GM19193 (cell line): ENCODE data around the gene RPS6KB1.

Source experiments
- POLR2A ChIP-seq: IDR thresholded peaks from 4 replicates; pipeline ENCODE4 v1.6.1; 2011; ENCODE audit not compliant: insufficient read depth, insufficient read length; ENCODE audit errors: extremely low read depth

RPS6KB1 gene

GRCh38 chr17:59859444-59860025 lies 33.4 kb upstream of the RPS6KB1 start:
- TF ChIP-seq POLR2A, result no peak

GRCh38 chr17:59863616-59864015 lies 29.3 kb upstream of the RPS6KB1 start:
- no peak for TF ChIP-seq POLR2A

- no peak for TF ChIP-seq POLR2A
Measured at GRCh38 chr17:59869941-59870218, 23.0 kb upstream of the RPS6KB1 start.

GRCh38 chr17:59870482-59870881 lies 22.4 kb upstream of the RPS6KB1 start:
- no peak for TF ChIP-seq POLR2A

DNA sequence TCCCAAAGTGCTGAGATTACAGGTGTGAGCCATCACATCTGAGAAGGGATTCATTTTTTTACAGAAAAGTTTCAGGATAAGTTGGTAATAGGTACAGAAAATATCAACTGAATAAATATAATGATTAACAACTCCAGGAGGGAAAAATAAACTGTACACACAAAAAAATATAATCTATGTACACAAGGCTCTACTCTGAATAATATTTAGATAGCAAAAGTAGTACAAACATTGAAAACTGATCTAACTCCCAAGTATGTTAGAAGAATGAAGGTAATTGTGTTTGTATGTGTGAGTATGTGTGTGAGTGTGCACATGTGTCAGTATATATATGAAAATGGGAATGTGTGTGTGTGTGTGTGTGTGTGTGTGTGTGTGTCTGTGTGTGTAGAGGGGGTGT lies 20.6 kb upstream of the RPS6KB1 start:
- no peak for TF ChIP-seq POLR2A

DNA sequence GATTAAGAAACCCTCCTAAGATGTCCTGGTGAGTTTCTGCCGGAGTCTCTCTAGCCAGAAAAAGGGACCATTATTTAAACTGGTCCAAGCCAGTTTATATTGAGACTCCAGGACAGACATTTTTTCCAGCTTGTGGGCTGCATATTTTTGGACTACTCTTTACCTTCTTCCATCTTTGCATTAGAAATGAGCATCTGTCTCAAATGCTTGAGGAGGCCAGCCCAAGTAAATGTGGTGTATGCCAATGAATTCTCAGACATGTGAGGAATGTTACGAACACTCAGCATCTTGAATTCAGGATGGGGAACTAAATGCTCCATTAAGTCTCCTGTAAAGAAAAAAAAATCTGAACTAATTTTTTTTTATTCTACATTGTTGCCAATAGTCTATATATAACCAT lies 18.5 kb upstream of the RPS6KB1 start:
- no peak for TF ChIP-seq POLR2A

DNA sequence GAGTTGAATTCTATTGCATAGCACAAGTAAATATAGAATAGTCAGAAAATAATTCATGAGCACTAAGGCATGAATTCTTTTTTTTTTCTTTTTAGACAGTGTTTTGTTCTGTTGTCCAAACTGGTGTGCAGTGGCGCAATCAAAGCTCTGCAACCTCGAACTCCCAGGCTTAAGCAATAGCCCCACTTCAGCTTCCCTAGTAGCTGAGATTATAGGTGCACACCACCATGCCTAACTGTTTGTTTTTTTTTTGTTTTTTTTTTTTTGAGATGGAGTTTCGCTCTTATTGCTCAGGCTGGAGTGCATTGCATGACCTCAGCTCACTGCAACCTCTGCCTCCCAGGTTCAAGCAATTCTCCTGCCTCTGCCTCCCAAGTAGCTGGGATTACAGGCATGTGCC lies 16.8 kb upstream of the RPS6KB1 start:
- TF ChIP-seq POLR2A, result no peak

GRCh38 chr17:59877965-59878364 lies 15.0 kb upstream of the RPS6KB1 start:
- TF ChIP-seq POLR2A, result no peak

DNA sequence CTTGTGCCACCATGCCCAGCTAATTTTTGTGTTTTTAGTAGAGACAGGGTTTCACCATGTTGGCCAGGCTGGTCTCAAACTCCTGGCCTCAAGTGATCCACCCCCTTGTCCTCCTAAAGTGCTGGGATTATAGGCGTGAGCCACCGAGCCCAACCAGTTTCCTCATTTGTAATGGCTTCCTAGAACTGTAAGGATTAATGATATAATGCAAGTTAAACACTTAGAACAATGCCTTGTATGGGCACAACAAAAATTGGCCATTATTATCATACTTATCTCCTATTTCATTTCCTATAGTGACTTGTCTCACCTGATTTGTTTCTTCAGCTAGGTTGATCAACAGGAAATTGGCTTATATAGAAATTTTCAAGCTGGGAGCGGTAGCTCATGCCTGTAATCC lies 14.3 kb upstream of the RPS6KB1 start:
- no peak for TF ChIP-seq POLR2A

DNA sequence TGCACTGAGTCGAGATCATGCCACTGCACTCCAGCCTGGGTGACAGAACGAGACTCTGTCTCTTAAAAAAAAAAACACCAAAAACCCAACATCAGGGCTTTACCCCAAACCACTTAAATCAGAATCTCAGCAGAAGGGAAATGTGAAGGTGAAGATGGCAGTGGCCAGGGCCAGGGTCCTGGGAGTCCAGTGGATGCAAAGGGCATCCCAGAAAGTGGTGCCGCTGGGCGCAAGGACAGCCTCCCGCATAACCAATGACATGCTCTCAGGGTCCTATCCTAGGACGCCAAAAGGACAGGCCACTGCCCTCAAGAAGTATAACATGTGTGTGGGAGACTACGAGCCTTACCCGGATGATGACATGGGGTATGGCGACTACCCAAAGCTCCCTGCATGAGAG lies 8.1 kb upstream of the RPS6KB1 start:
- TF ChIP-seq POLR2A, result no peak

- TF ChIP-seq POLR2A, result no peak
Measured at GRCh38 chr17:59888145-59888750, 4.7 kb upstream of the RPS6KB1 start.

DNA sequence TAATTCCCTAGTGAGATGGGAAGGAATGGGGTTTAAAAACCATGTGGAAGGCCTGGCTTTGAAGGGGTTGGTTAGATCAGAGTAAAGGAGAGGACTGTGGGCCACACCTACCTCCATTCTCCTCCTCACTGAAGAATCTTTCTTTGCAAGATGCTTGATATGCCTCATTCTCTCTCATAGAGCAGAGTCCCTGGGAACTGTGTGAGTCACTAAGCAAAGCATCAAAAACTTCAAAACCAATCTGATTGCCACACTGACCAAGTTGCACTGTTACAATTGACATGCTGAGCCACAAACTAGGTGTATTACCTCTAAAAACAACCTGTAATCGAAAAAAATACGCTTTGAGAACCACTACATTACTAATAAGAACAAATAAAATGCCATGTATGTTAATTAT lies 2.2 kb upstream of the RPS6KB1 start:
- TF ChIP-seq POLR2A, result no peak

DNA sequence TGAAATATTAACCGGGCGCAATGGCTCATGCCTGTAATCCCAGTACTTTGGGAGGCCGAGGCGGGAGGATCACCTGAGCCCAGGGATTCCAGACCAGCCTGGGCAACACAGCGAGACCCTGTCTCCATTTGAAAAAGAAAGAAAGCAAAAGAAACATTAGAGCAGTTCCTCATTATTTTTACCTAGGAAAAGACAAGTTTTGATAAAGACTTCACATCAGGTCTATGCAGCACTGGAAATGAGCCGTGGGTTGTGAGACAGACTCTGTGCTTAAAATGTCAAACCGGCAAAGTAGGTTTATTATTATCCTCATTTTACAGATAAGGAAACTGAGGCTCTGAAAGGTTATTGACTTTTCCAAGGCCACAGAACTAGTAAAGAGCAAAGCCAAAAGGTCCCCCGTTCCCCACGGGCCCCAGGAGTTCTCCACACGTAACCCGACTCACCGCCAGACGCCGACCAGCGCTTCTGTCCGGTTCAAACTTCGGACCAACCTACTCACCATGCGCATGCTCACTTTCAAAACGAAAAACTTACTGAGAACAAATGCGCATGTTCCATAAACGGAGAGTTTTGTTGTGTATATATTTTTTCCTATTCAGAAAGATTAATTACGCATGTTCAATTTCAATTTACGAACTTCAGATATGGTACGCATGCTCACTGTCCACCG lies 534 bp upstream of the RPS6KB1 start:
- no peak for TF ChIP-seq POLR2A

DNA sequence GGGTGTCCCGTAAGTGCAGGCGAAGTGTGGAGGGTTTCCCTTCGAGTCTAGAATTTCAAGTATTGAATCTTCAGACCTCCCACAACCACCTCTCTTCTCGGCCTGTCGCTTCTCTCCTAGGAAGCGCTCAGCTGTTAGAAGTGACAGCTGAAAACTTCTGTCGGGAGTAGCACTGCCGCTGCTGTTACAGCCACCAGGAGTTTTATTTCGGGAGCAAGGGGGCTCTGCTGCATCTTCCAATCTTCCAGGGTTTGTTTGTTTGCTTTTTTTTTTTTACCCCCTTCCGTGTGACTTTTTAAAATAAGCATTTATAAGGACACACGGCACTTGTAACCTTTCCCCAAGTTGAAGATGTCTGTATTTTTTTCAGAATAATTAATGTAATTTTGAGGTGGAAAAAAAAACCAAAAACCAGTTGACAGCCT lies 767 bp downstream of the RPS6KB1 start:
- TF ChIP-seq POLR2A, result no peak

DNA sequence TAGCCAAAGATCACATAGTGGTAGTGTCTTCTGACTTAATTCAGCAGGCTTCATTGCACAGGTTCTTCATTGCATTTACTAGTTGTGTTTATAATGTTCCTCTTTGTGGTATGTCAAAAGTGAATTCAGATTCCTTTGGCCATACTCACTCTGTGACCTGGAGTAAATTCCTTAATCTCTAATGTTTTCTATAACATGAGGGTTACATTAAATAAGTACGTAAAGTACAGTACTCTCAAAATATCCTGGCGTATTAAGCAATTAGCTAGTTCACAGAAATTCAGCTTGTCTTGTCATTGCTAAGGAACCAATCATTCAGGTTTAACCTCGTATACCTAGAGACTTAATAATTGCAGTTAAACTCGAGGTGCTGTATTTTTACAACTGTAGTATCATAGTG lies 4.2 kb downstream of the RPS6KB1 start:
- TF ChIP-seq POLR2A, result no peak

- no peak for TF ChIP-seq POLR2A
Measured at GRCh38 chr17:59899099-59899498, 6.2 kb downstream of the RPS6KB1 start.

DNA sequence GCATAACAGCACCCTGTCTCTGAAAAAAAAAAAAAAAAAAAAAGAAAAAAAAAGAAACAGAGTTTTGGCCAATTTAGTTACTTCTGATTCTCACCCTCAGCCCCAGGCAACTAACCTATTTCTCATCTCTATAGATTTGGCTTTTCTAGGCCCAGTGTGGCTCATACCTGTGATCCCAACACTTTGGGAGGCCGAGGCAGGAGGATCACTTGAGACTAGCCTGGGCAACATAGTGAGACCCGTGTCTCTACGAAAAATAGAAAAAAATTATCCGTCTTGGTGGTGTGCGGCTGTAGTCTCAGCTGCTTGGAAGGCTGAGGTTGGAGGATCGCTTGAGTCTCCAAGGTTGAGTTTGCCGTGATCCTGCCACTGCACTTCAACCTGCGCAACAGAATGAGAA lies 8.7 kb downstream of the RPS6KB1 start:
- no peak for TF ChIP-seq POLR2A

DNA sequence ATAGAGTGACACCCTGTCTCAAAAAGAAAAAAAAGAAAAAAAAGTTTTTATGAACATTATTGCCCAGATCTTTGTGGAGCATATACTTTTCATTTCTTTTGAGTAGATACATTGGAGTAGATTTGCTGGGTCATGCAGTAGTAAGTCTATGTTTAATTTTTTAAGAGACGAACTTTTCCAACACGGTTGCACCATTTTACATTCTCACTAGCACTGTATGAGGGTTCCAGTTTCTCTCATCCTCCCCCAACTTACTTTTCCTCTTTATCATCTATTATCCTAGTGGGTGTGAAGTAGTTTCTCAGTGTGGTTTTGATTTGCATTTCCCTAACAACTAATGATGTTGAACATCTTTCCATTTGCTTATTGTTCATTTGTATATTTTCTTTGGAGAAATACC lies 10.5 kb downstream of the RPS6KB1 start:
- TF ChIP-seq POLR2A, result no peak

- TF ChIP-seq POLR2A, result no peak
Measured at GRCh38 chr17:59907467-59907866, 14.5 kb downstream of the RPS6KB1 start.
